ENCODE measurements around the gene LILRA5.

- TF ChIP-seq CTCF (IDR thresholded peaks at IDR 0.05; ENCODE audit: insufficient read depth, low read length) (no peak), REST (IDR thresholded peaks at IDR 0.05; ENCODE audit: insufficient replicate concordance, low read depth) (no peak), POLR2AphosphoS5 (IDR thresholded peaks at IDR 0.05; ENCODE audit: low read depth) (no peak), SPI1 (IDR thresholded peaks at IDR 0.05; ENCODE audit: borderline replicate concordance, low read depth) (no peak), GABPA (IDR thresholded peaks at IDR 0.05; ENCODE audit: low read depth) (no peak)
Measured at GRCh38 chr19:54315956-54316355, 3.0 kb upstream of the LILRA5 start.
